Fibroblast of peridontal ligament (primary cell): Measurements from ENCODE around the gene ZMAT3.
"Not testable (repeated sequence)": the region's sequence is repeated elsewhere in the genome, so short reads cannot be mapped to it uniquely, and the experiment has no call there.

Experiments
- DNase-seq: peaks from one replicate; pipeline ENCODE4 v3.0.0-alpha.2; 2010; ENCODE audit errors: extremely low read depth

The ZMAT3 gene

GRCh38 chr3:179068779-179069530 lies 2.7 kb downstream of the ZMAT3 start:
- DNase-seq, result peak; percentile 56

GRCh38 chr3:179067839-179068238 lies 3.8 kb downstream of the ZMAT3 start:
- DNase-seq, result no peak

GRCh38 chr3:179067291-179067690 lies 4.3 kb downstream of the ZMAT3 start:
- no peak for DNase-seq

GRCh38 chr3:179063945-179064560 lies 7.6 kb downstream of the ZMAT3 start:
- peak; percentile 89 for DNase-seq

- no peak for DNase-seq
Measured at GRCh38 chr3:179056326-179056725, 15.3 kb downstream of the ZMAT3 start.

- not testable (repeated sequence) for DNase-seq
Measured at GRCh38 chr3:179054565-179054964, 17.0 kb downstream of the ZMAT3 start.

- no peak for DNase-seq
Measured at GRCh38 chr3:179046497-179047353, 24.9 kb downstream of the ZMAT3 start.

- no peak for DNase-seq
Measured at GRCh38 chr3:179045719-179046402, 25.7 kb downstream of the ZMAT3 start.

GRCh38 chr3:179038899-179039251 lies 32.7 kb downstream of the ZMAT3 start:
- DNase-seq, result not testable (repeated sequence)

GRCh38 chr3:179038216-179038898 lies 33.3 kb downstream of the ZMAT3 start:
- no peak for DNase-seq

- peak; percentile 80 for DNase-seq
Measured at GRCh38 chr3:179037351-179037750, 34.3 kb downstream of the ZMAT3 start.

- no peak for DNase-seq
Measured at GRCh38 chr3:179036626-179037300, 34.8 kb downstream of the ZMAT3 start.

GRCh38 chr3:179036226-179036625 lies 35.4 kb downstream of the ZMAT3 start:
- DNase-seq, result no peak

GRCh38 chr3:179035232-179035631 lies 36.4 kb downstream of the ZMAT3 start:
- DNase-seq, result no peak

- DNase-seq, result not testable (repeated sequence)
Measured at GRCh38 chr3:179033304-179033657, 38.3 kb downstream of the ZMAT3 start.

- not testable (repeated sequence) for DNase-seq
Measured at GRCh38 chr3:179032454-179033303, 38.9 kb downstream of the ZMAT3 start.

- DNase-seq, result no peak
Measured at GRCh38 chr3:179029096-179029495, 42.5 kb downstream of the ZMAT3 start.

- no peak for DNase-seq
Measured at GRCh38 chr3:179028408-179028807, 43.2 kb downstream of the ZMAT3 start.

- DNase-seq, result peak; percentile 77
Measured at GRCh38 chr3:179027326-179027900, 44.2 kb downstream of the ZMAT3 start.

- peak; percentile 53 for DNase-seq
Measured at GRCh38 chr3:179026636-179027035, 45.0 kb downstream of the ZMAT3 start.
